WTC11 (cell line): Measurements from ENCODE around the gene PAF1. TPM values are rescaled to one million over a fixed set of nuclear protein-coding genes. Genes with fewer than 3 reads are reported as not detected.
A peak's percentile ranks its signal among the peaks of the same experiment; 100 is the strongest.

Experiments used
- ATAC-seq: fragments of 200-7000 bp; cut with Tn5 transposase; 2 replicates; pipeline ENCODE4 v1.10.0; 2021; ENCODE audit warnings: mild to moderate bottlenecking, moderate library complexity
- CTCF ChIA-PET: fragments of 300-600 bp; sonication (Branson Sonifier 250); formaldehyde crosslinking; loops from one replicate; lab custom pipeline; 2021; ENCODE audit warnings: antibody characterized with exemption; lab: Charles Lee
- POLR2A ChIA-PET: fragments of 350-600 bp; sonication (Branson Sonifier 250); formaldehyde crosslinking; loops from one replicate; lab custom pipeline; 2021; ENCODE audit warnings: antibody characterized with exemption; lab: Charles Lee
- DNase-seq: peaks from one replicate; pipeline ENCODE4 v3.0.0; 2021; ENCODE audit warnings: low spot score
- H3K27ac Mint-ChIP-seq: 2 replicates; pipeline ENCODE4 v1.8.0; 2021; ENCODE audit warnings: mixed read lengths
- H3K27me3 Mint-ChIP-seq: 2 replicates; pipeline ENCODE4 v1.8.0; 2021; ENCODE audit warnings: low read depth, mild to moderate bottlenecking, moderate library complexity, mixed read lengths
- H3K36me3 Mint-ChIP-seq: 2 replicates; pipeline ENCODE4 v1.8.0; 2021; ENCODE audit warnings: mixed read lengths
- H3K4me1 Mint-ChIP-seq: 2 replicates; pipeline ENCODE4 v1.8.0; 2022; ENCODE audit warnings: mixed read lengths
- H3K4me3 Mint-ChIP-seq: 2 replicates; pipeline ENCODE4 v1.8.0; 2021; ENCODE audit warnings: mild to moderate bottlenecking, moderate library complexity, mixed read lengths
- H3K9me3 Mint-ChIP-seq: 2 replicates; pipeline ENCODE4 v1.8.0; 2021; ENCODE audit warnings: mixed read lengths
- ATF3 ChIP-seq: sonication (generic); formaldehyde crosslinking; conservative IDR thresholded peaks from 2 replicates; pipeline ENCODE4 v1.8.1; 2022; ENCODE audit warnings: mild to moderate bottlenecking, missing genetic modification reagents
- CTCF ChIP-seq: fragments of 200-600 bp; IDR thresholded peaks from 2 replicates; pipeline ENCODE4 v1.8.0; 2022; ENCODE audit warnings: antibody characterized with exemption
- E2F5 ChIP-seq: sonication (generic); formaldehyde crosslinking; IDR thresholded peaks from 2 replicates; pipeline ENCODE4 v1.8.1; 2022; ENCODE audit warnings: mild to moderate bottlenecking, moderate library complexity, missing genetic modification reagents
- EMX1 ChIP-seq: fragments of 250-450 bp; sonication (Bioruptor Pico); IDR thresholded peaks from 2 replicates; pipeline ENCODE4 v1.8.0; 2021; ENCODE audit warnings: mild to moderate bottlenecking
- FOXK1 ChIP-seq: sonication (generic); formaldehyde crosslinking; IDR thresholded peaks from 2 replicates; pipeline ENCODE4 v1.8.0; 2022; ENCODE audit warnings: mild to moderate bottlenecking, moderate library complexity, missing genetic modification reagents
- FOXP1 ChIP-seq: sonication (generic); formaldehyde crosslinking; IDR thresholded peaks from 2 replicates; pipeline ENCODE4 v1.8.0; 2022; ENCODE audit warnings: missing genetic modification reagents, mild to moderate bottlenecking, moderate library complexity, borderline replicate concordance
- GRHL2 ChIP-seq: fragments of 250-450 bp; sonication (Bioruptor Pico); IDR thresholded peaks from 2 replicates; pipeline ENCODE4 v1.8.0; 2022; ENCODE audit warnings: mild to moderate bottlenecking, moderate library complexity; ENCODE audit not compliant: insufficient replicate concordance, severe bottlenecking
- HMGXB4 ChIP-seq: sonication (generic); formaldehyde crosslinking; IDR thresholded peaks from 2 replicates; pipeline ENCODE4 v1.8.1; 2023; ENCODE audit warnings: mild to moderate bottlenecking, moderate library complexity, missing genetic modification reagents
- IRF2 ChIP-seq: sonication (generic); formaldehyde crosslinking; IDR thresholded peaks from 2 replicates; pipeline ENCODE4 v1.8.0; 2022; ENCODE audit warnings: low read depth, missing genetic modification reagents, borderline replicate concordance
- KAT7 ChIP-seq: sonication (generic); formaldehyde crosslinking; IDR thresholded peaks from 2 replicates; pipeline ENCODE4 v1.8.1; 2023; ENCODE audit warnings: missing genetic modification reagents, mild to moderate bottlenecking, borderline replicate concordance
- NFYB ChIP-seq: sonication (generic); formaldehyde crosslinking; conservative IDR thresholded peaks from 2 replicates; pipeline ENCODE4 v1.8.0; 2022; ENCODE audit warnings: low read depth, missing genetic modification reagents
- NR1H2 ChIP-seq: sonication (generic); formaldehyde crosslinking; IDR thresholded peaks from 2 replicates; pipeline ENCODE4 v1.9.0; 2021; ENCODE audit warnings: mild to moderate bottlenecking, moderate library complexity, missing genetic modification reagents
- PREB ChIP-seq: sonication (generic); formaldehyde crosslinking; IDR thresholded peaks from 2 replicates; pipeline ENCODE4 v1.8.1; 2022; ENCODE audit warnings: mild to moderate bottlenecking, missing genetic modification reagents, moderate library complexity, borderline replicate concordance
- SMAD3 ChIP-seq: sonication (generic); formaldehyde crosslinking; IDR thresholded peaks from 2 replicates; pipeline ENCODE4 v1.8.0; 2022; ENCODE audit warnings: missing genetic modification reagents, mild to moderate bottlenecking, borderline replicate concordance
- SP1 ChIP-seq: sonication (generic); formaldehyde crosslinking; conservative IDR thresholded peaks from 2 replicates; pipeline ENCODE4 v1.8.1; 2022; ENCODE audit warnings: missing genetic modification reagents
- TP53 ChIP-seq: sonication (generic); formaldehyde crosslinking; IDR thresholded peaks from 2 replicates; pipeline ENCODE4 v1.8.1; 2023; ENCODE audit warnings: mild to moderate bottlenecking, missing genetic modification reagents
- ZNF232 ChIP-seq: sonication (generic); formaldehyde crosslinking; IDR thresholded peaks from 2 replicates; pipeline ENCODE4 v1.8.0; 2022; ENCODE audit warnings: mild to moderate bottlenecking, missing genetic modification reagents
- ZNF416 ChIP-seq: fragments of 250-450 bp; sonication (Bioruptor Pico); IDR thresholded peaks from 2 replicates; pipeline ENCODE4 v1.9.0; 2021; ENCODE audit warnings: mild to moderate bottlenecking, inconsistent platforms
- total RNA-seq: library from RNA; stranded (reverse); gene quantifications from 3 replicates; pipeline ENCODE4 v1.2.3, GENCODE V29; 2021

PAF1 gene
- total RNA-seq, 1 experiment from 2014 or later: 27.8 TPM

- peaks cover 8% of the 10 kb centered on the region; the same call in 1 of the 2 replicates for H3K36me3 Mint-ChIP-seq
- POLR2A ChIA-PET: interaction anchor here (0.6 to 2.2 kb wide), 6 partner anchors 11 to 107 kb away, joined by 3 to 15 read pairs (median 4); partner anchors contain the start of genes MED29, PAF1 and RPS16
- H3K4me1 Mint-ChIP-seq: peaks cover 48% of the 10 kb centered on the region
- ATAC-seq (no peak), DNase-seq (no peak)
- H3K27me3 Mint-ChIP-seq: no peaks in the 10 kb centered on the region
- CTCF ChIA-PET: interaction anchor here (4.3 kb wide), 1 partner anchor 10 kb away, joined by 38 read pairs; no protein-coding TSS in a partner anchor
- H3K9me3 Mint-ChIP-seq: no peaks in the 10 kb centered on the region
- TF ChIP-seq EMX1 (0 out of 2 replicates have a peak, but pooled peaks have one; percentile 3), ATF3 (no peak), PREB (CRISPR knock-in tag) (no peak), FOXK1 (no peak), NFYB (CRISPR knock-in tag) (no peak), E2F5 (CRISPR knock-in tag) (no peak)
- H3K27ac Mint-ChIP-seq: peak overlapping the region; percentile 70; the same call in 1 of the 2 replicates
- peak overlapping the region; percentile 90 for H3K4me3 Mint-ChIP-seq
Measured at GRCh38 chr19:39407660-39408391, 16.9 kb upstream of the PAF1 start.

GRCh38 chr19:39407410-39407659 is 16.4 kb upstream of the PAF1 start:
- peaks cover 8% of the 10 kb centered on the region; the same call in 1 of the 2 replicates for H3K36me3 Mint-ChIP-seq
- no peak for TF ChIP-seq NR1H2 (CRISPR knock-in tag)
- no peak for TF ChIP-seq CTCF
- TF ChIP-seq NFYB (CRISPR knock-in tag): no peak
- no peak for TF ChIP-seq GRHL2 (CRISPR knock-in tag)
- TF ChIP-seq ZNF416 (CRISPR knock-in tag): no peak
- TF ChIP-seq ZNF232: no peak
- H3K27ac Mint-ChIP-seq: peak overlapping the region; percentile 92; the same call in 1 of the 2 replicates
- CTCF ChIA-PET: interaction anchor here (4.3 kb wide), 1 partner anchor 10 kb away, joined by 38 read pairs; no protein-coding TSS in a partner anchor
- ATAC-seq (no peak), DNase-seq (no peak)
- H3K27me3 Mint-ChIP-seq: no peaks in the 10 kb centered on the region
- POLR2A ChIA-PET: interaction anchor here (1.3 to 2.1 kb wide), 3 partner anchors 9 to 28 kb away, joined by 3 to 15 read pairs (median 7); partner anchors contain the start of gene RPS16
- no peaks in the 10 kb centered on the region for H3K9me3 Mint-ChIP-seq
- peak overlapping the region; percentile 90 for H3K4me3 Mint-ChIP-seq
- peaks cover 48% of the 10 kb centered on the region for H3K4me1 Mint-ChIP-seq

GRCh38 chr19:39406656-39407409 is 15.9 kb upstream of the PAF1 start, which contains the start of gene ZFP36:
Gene ZFP36, plus strand, starts transcription at chr19:39406847. Its CDS starts 58 bp downstream, at chr19:39406905.
- peak; percentile 13 for ATAC-seq
- peaks cover 53% of the 10 kb centered on the region for H3K4me1 Mint-ChIP-seq
- CTCF ChIA-PET: interaction anchor here (0.6 to 4.3 kb wide), 4 partner anchors 9 to 96 kb away, joined by 3 to 38 read pairs (median 6); no protein-coding TSS in a partner anchor
- H3K4me3 Mint-ChIP-seq: peak within 1 kb of the TSS; percentile 90
- peak; percentile 80 for DNase-seq
- H3K36me3 Mint-ChIP-seq: peaks cover 8% of the 10 kb centered on the region; the same call in 1 of the 2 replicates
- H3K9me3 Mint-ChIP-seq: no peaks in the 10 kb centered on the region
- POLR2A ChIA-PET: interaction anchor here (0.6 to 2.1 kb wide), 6 partner anchors 9 to 75 kb away, joined by 3 to 15 read pairs (median 5); partner anchors contain the start of genes MED29, PAF1 and RPS16
- no peaks in the 10 kb centered on the region for H3K27me3 Mint-ChIP-seq
- peak within 1 kb of the TSS; percentile 94 for H3K27ac Mint-ChIP-seq
- TF ChIP-seq HMGXB4 (CRISPR knock-in tag) (0 out of 2 replicates have a peak, but pooled peaks have one; percentile 69), SMAD3 (CRISPR knock-in tag) (peak; percentile 43; the same call in 1 of the 2 replicates), TP53 (0 out of 2 replicates have a peak, but pooled peaks have one; percentile 58), SP1 (CRISPR knock-in tag) (peak; percentile 7; the same call in 1 of the 2 replicates), FOXK1 (0 out of 2 replicates have a peak, but pooled peaks have one; percentile 8), ZNF232 (peak; percentile 64; the same call in 1 of the 2 replicates), FOXP1 (CRISPR knock-in tag) (peak; percentile 42; the same call in 1 of the 2 replicates), IRF2 (no peak), KAT7 (CRISPR knock-in tag) (no peak)
